ENCODE data around the gene RNF40.
"Not testable (repeated sequence)": the region's sequence is repeated elsewhere in the genome, so short reads cannot be mapped to it uniquely, and the experiment has no call there.

The RNF40 gene

GRCh38 chr16:30820952-30821421, 58.9 kb downstream of the RNF40 start:
- DNase-seq (ENCODE audit: low read depth): no peak
- TF ChIP-seq, protein P1, sequence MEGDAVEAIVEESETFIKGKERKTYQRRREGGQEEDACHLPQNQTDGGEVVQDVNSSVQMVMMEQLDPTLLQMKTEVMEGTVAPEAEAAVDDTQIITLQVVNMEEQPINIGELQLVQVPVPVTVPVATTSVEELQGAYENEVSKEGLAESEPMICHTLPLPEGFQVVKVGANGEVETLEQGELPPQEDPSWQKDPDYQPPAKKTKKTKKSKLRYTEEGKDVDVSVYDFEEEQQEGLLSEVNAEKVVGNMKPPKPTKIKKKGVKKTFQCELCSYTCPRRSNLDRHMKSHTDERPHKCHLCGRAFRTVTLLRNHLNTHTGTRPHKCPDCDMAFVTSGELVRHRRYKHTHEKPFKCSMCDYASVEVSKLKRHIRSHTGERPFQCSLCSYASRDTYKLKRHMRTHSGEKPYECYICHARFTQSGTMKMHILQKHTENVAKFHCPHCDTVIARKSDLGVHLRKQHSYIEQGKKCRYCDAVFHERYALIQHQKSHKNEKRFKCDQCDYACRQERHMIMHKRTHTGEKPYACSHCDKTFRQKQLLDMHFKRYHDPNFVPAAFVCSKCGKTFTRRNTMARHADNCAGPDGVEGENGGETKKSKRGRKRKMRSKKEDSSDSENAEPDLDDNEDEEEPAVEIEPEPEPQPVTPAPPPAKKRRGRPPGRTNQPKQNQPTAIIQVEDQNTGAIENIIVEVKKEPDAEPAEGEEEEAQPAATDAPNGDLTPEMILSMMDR (IDR thresholded peaks at IDR 0.05; ENCODE audit: control insufficient read depth, insufficient read depth, low read depth, low read length, missing control alignments): no peak
- H3K4me3 ChIP-seq (ENCODE audit: control insufficient read depth, low read depth, low read length): no peak overlapping the region

DNA sequence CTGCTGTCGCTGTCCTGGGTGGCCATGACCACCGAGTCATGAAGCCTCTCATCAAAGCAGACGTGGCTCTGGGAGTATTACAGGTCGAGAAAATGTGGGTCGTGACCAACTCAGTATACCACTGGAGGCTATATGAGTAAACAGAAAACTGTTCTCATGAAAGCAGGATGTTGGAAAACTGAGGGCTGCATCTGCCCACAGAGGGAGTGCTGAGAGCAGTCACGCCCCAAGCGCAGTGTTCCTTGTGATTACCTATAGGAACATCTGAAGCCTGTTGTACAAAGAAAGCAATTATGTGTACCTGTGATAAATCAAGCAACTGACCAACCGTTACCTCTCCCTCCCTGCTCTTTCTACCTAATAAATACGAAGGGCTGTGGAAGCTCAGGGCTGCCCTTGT, 59.3 kb downstream of the RNF40 start:
- DNase-seq (ENCODE audit: low read depth); H3K4me3 ChIP-seq (ENCODE audit: control insufficient read depth, low read depth, low read length): not testable (repeated sequence)

- no peak overlapping the region for H3K4me3 ChIP-seq (ENCODE audit: control insufficient read depth, low read depth, low read length)
- no peak for DNase-seq (ENCODE audit: low read depth)
- TF ChIP-seq, protein P1 (IDR thresholded peaks at IDR 0.05; ENCODE audit: control insufficient read depth, insufficient read depth, low read depth, low read length, missing control alignments): no peak
Observed at GRCh38 chr16:30821891-30822290, 59.8 kb downstream of the RNF40 start.
